Stomach (tissue), 9 donors: ENCODE measurements around the gene FZD2. TPM values are rescaled to one million over a fixed set of nuclear protein-coding genes. Genes with fewer than 3 reads are reported as not detected.

Experiments used
- DNase-seq, 2 donors: peaks; one replicate each; pipeline versions ENCODE4 v3.0.0 to v3.0.0-alpha.2; 2013 to 2019
- H3K27ac ChIP-seq, 5 donors: fragments of 200-600 bp in 4 of 5; sonication (generic) in 4 of 5; one replicate each; pipeline ENCODE4 v1.5.1; 2013 to 2019; ENCODE audit warnings: mild to moderate bottlenecking in 1 of 5, moderate library complexity in 1 of 5
- H3K27me3 ChIP-seq, 3 donors: fragments of 200-600 bp; sonication (generic); one replicate each; pipeline ENCODE4 v1.5.1; 2017 to 2019; ENCODE audit warnings: mixed run types in 1 of 3
- H3K36me3 ChIP-seq, 4 donors: fragments of 200-600 bp; sonication (generic); 1 replicate in 3 of 4; 2 replicates in 1 of 4; pipeline ENCODE4 v1.5.1; 2016 to 2019
- H3K4me1 ChIP-seq, 4 donors: fragments of 200-600 bp; sonication (generic); one replicate each; pipeline ENCODE4 v1.5.1; 2016 to 2019
- H3K4me3 ChIP-seq, 4 donors: fragments of 200-600 bp; sonication (generic) in 3 of 4; one replicate each; pipeline ENCODE4 v1.5.1; 2016 to 2019; ENCODE audit warnings: mild to moderate bottlenecking in 1 of 4
- H3K9me3 ChIP-seq, 4 donors: fragments of 200-600 bp; sonication (generic); one replicate each; pipeline ENCODE4 v1.5.1; 2016 to 2019
- EP300 ChIP-seq: sonication (generic); formaldehyde crosslinking; IDR thresholded peaks from one replicate; pipeline ENCODE4 v1.6.1; 2017; ENCODE audit warnings: antibody characterized with exemption
- POLR2A ChIP-seq, 4 donors: fragments of 450-650 bp; IDR thresholded peaks; one replicate each; pipeline ENCODE4 v1.6.1; 2016; ENCODE audit warnings: antibody characterized with exemption in 4 of 4, control low read depth in 2 of 4, mild to moderate bottlenecking in 1 of 4, moderate library complexity in 1 of 4
- POLR2AphosphoS5 ChIP-seq, 3 donors: sonication (generic); formaldehyde crosslinking; IDR thresholded peaks; one replicate each; pipeline ENCODE4 v1.6.1; 2016; ENCODE audit warnings: antibody characterized with exemption in 3 of 3
- WGBS, 5 donors: extraction: QIAGEN DNeasy Blood & Tissue Kit in 3 of 5; methylation state at CpG; one replicate each; pipeline versions ENCODE4 v1.1.5 to v1.1.7; 2013 to 2018; 5-methylcytosine and 5-hydroxymethylcytosine counted together
- intact Hi-C: fragments of 100-400 bp; cut with DNase I; formaldehyde crosslinking; loops from one replicate; pipeline ENCODE4 v1.15.1; 2023; ENCODE audit warnings: low total_unique reads
- polyA plus RNA-seq, 3 donors: library from polyadenylated mRNA; stranded (reverse); fragments of 200-250 nt; gene quantifications; one replicate each; pipeline ENCODE4 v1.2.3, GENCODE V29; 2013
- total RNA-seq, 5 donors: library from RNA; depleted of rRNA; stranded (reverse); fragments of >200 nt; gene quantifications; one replicate each; pipeline versions ENCODE4 v1.1.0 to v1.2.3, GENCODE V29; 2014 to 2016
- TF ChIP-seq, protein P1 (sequence below), 7 experiments: fragments of 450-650 bp in 4 of 7; fragments of 200-600 bp in 3 of 7; sonication (generic) in 3 of 7; IDR thresholded peaks; one replicate each; pipeline ENCODE4 v1.5.1; 2016 to 2019; ENCODE audit warnings: antibody characterized with exemption in 7 of 7, control low read depth in 2 of 7, mild to moderate bottlenecking in 1 of 7
- donor health status: healthy with polysubstance abuse.
- donor health status: Bipolar disorder and iron deficiency.
- donor health status: healthy.

The FZD2 gene
- total and polyA plus RNA-seq, 8 donors = 0.31 to 19.3 (median 1.2) TPM; not detected in 2

DNA sequence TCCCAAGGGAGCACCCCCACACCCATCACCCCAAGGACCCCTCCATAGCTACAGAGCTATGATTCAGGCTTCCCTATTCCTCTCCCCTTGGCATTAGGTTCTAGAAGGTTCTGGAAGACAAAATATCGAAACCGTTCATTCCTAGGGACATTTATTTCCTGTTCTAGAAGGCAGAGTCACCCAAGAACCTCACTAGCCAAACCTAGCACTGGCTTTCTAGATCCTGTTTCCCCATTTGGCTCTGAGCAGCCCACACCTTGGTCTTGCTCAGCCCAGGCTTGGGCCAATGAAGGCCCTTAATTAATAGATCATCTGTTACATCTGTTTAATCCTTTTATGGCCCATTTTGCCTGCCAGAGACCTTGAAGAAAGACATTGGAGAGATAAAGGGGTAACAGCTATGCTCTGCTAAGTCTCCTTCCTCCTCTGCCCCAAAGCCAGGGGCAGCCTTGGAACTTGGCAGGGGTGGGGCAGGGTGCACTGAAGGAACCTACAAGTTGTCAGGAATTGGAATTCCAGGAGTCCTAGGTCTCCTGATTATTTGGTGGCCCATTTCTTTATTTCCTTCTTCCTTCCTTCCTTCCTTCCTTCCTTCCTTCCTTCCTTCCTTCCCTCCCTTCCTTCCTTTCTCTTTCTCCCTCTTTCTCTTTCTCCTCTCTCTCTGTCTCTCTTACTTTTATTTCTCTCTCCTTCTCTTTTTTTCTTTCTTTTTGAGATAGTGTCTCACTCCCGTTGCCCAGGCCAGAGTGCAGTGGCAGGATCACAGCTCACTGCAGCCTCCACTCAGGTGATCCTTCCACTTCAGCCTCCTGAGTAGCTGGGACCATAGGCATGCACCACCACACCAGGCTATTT lies 8.7 kb upstream of the FZD2 start:
- intact Hi-C loops = no loop called here
- H3K27me3 ChIP-seq = peaks cover 0 to 33% (median 0%) of the 10 kb centered on the region in 3 donors
- no peak overlapping the region for H3K4me3 ChIP-seq
- H3K36me3 ChIP-seq = no peaks in the 10 kb centered on the region
- peaks cover 0 to 3% (median 1%) of the 10 kb centered on the region in 4 donors for H3K4me1 ChIP-seq
- WGBS, 5 donors = 70 to 84% (median 83%) methylated on average over 3 of the region's 3 CpGs
- no peak for TF ChIP-seq POLR2AphosphoS5 (IDR thresholded peaks at IDR 0.05)
- TF ChIP-seq EP300 = no peak
- TF ChIP-seq, protein P1, sequence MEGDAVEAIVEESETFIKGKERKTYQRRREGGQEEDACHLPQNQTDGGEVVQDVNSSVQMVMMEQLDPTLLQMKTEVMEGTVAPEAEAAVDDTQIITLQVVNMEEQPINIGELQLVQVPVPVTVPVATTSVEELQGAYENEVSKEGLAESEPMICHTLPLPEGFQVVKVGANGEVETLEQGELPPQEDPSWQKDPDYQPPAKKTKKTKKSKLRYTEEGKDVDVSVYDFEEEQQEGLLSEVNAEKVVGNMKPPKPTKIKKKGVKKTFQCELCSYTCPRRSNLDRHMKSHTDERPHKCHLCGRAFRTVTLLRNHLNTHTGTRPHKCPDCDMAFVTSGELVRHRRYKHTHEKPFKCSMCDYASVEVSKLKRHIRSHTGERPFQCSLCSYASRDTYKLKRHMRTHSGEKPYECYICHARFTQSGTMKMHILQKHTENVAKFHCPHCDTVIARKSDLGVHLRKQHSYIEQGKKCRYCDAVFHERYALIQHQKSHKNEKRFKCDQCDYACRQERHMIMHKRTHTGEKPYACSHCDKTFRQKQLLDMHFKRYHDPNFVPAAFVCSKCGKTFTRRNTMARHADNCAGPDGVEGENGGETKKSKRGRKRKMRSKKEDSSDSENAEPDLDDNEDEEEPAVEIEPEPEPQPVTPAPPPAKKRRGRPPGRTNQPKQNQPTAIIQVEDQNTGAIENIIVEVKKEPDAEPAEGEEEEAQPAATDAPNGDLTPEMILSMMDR (IDR thresholded peaks at IDR 0.05) = no peak
- TF ChIP-seq POLR2A (IDR thresholded peaks at IDR 0.05) = no peak
- peak overlapping the region in 2 of 5 donors; percentile 12 to 14 for H3K27ac ChIP-seq
- no peaks in the 10 kb centered on the region for H3K9me3 ChIP-seq
- DNase-seq = no peak

DNA sequence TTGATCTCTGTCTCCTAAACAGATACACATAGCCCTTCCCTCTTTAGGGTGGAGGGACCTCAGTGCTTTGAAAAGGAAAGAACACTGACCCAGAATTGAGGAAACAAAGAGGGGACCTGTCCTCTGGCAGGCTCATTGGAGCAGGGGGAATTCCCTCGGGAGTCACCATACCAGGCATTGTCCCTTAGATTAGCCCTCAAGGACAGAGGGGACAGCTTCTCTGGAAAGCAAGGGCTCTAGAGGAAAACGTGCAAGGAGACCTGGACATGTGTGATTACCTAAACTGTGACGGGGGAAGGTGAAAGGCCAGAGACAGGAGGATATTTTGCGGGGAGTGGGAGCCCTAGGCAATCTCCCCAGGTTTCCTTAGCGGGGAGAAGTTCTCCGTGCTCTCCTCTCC lies 7.6 kb upstream of the FZD2 start:
- WGBS, 5 donors = 59 to 68% (median 61%) methylated on average over 6 of the region's 6 CpGs
- Histone ChIP-seq H3K27ac (no peak overlapping the region), H3K9me3 (no peaks in the 10 kb centered on the region), H3K4me3 (no peak overlapping the region), H3K27me3 (peaks cover 0 to 28% (median 0%) of the 10 kb centered on the region in 3 donors), H3K4me1 (no peaks in the 10 kb centered on the region), H3K36me3 (no peaks in the 10 kb centered on the region)
- no peak for TF ChIP-seq POLR2A (IDR thresholded peaks at IDR 0.05)
- TF ChIP-seq POLR2AphosphoS5 (IDR thresholded peaks at IDR 0.05) = no peak
- TF ChIP-seq, protein P1 (IDR thresholded peaks at IDR 0.05) = no peak
- no peak for TF ChIP-seq EP300
- intact Hi-C loops = no loop called here
- DNase-seq = no peak

DNA sequence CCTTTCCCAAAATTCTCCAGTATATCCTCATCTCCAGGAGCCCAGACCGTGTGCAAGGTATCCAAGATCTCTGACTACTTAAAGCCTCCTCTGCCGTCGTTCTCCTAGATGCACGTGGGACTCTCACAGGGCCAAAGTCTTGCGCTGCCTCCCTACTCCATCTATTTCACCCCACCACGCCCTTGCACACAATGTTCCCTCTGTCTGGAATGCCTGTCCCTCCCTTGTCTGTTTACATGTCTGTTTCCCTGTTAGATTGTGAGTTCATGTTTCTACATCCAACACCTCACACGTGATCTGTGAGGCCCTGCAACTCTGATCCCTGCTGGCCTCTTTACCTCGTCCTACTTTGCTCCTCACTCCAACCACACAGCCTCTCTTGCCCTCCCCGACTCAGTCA lies 4.9 kb upstream of the FZD2 start:
- Histone ChIP-seq H3K4me1 (peaks cover 8 to 15% (median 8%) of the 10 kb centered on the region in 4 donors), H3K27ac (no peak overlapping the region), H3K36me3 (no peaks in the 10 kb centered on the region), H3K27me3 (peaks cover 0 to 27% (median 4%) of the 10 kb centered on the region in 3 donors), H3K9me3 (no peaks in the 10 kb centered on the region), H3K4me3 (no peak overlapping the region)
- intact Hi-C loops = no loop called here
- 32 to 52% (median 40%) methylated on average over 9 of the region's 9 CpGs for WGBS, 5 donors
- DNase-seq = peak; percentile 44 to 55
- peak in 1 of 3 donors; percentile 68 for TF ChIP-seq POLR2AphosphoS5 (IDR thresholded peaks at IDR 0.05)
- TF ChIP-seq, protein P1 (IDR thresholded peaks at IDR 0.05) = no peak

DNA sequence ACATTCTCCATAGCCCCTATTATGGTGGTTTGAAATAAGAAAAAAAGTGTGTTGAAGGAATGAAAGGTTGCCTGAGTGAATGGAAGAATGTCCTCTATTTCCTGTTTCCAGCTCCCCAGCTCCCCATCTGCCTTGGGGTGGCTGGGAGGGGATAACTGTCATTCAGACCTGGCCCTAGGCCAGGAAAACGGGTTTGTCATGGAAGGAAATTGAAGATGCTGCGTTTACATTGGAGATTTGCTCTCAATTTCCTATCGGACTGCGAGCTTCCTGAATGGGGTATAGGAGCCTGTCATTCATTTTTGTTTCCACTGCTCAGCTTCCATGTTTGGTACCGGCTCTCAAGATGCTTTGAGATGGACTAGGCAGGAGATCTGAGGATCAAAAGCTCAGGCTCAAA lies 2.2 kb upstream of the FZD2 start:
- WGBS, 5 donors = 53 to 71% (median 64%) methylated on average over 5 of the region's 5 CpGs
- TF ChIP-seq POLR2A (IDR thresholded peaks at IDR 0.05) = no peak
- Histone ChIP-seq H3K36me3 (no peaks in the 10 kb centered on the region), H3K27ac (no peak overlapping the region), H3K27me3 (peaks cover 0 to 49% (median 24%) of the 10 kb centered on the region in 3 donors), H3K9me3 (no peaks in the 10 kb centered on the region), H3K4me1 (peaks cover 15 to 42% (median 24%) of the 10 kb centered on the region in 4 donors), H3K4me3 (no peak overlapping the region)
- intact Hi-C loops = no loop called here
- DNase-seq = no peak
